ENCODE results near the gene CPSF4. TPM values are rescaled to one million over a fixed set of nuclear protein-coding genes. Genes with fewer than 3 reads are reported as not detected.

CPSF4 gene
- total and polyA plus RNA-seq, 2 donors (not counting 1 experiment from before 2014, with no cell fraction given): 52.9 to 63.2 TPM

GRCh38 chr7:99404977-99405320 is 33.8 kb upstream of the CPSF4 start:
- DNase-seq: no peak

GRCh38 chr7:99406557-99406956 is 32.2 kb upstream of the CPSF4 start:
- H3K4me3 Mint-ChIP-seq: peak overlapping the region; percentile 91
- H4K20me1 ChIP-seq (ENCODE audit: control insufficient read depth, insufficient read depth, low read length, poor library complexity, severe bottlenecking): peaks cover 67% of the 10 kb centered on the region
- peak overlapping the region; percentile 98 for H3K4me2 ChIP-seq (replicated peaks; ENCODE audit: low read depth, low read length, poor library complexity, severe bottlenecking)
- H3K9me3 Mint-ChIP-seq (ENCODE audit: insufficient read depth): no peaks in the 10 kb centered on the region
- ATAC-seq (ENCODE audit: low read depth): no peak
- H3K9ac ChIP-seq (ENCODE audit: low read length): peak overlapping the region; percentile 14
- DNase-seq: no peak
- H3K79me2 ChIP-seq (ENCODE audit: control insufficient read depth, insufficient read depth, low read length): peaks cover 78% of the 10 kb centered on the region
- no peak overlapping the region for H2AFZ ChIP-seq (ENCODE audit: insufficient read depth, low read depth, low read length, poor library complexity, severe bottlenecking)
- no peaks in the 10 kb centered on the region for H3K27me3 ChIP-seq (replicated peaks in 1 of 4; ENCODE audit: control extremely low read depth in 1 of 4, control insufficient read depth in 3 of 4, insufficient read depth in 4 of 4, low read length in 3 of 4)
- peaks cover 6 to 41% of the 10 kb centered on the region in 2 experiments for H3K36me3 ChIP-seq (replicated peaks in 1 of 2; ENCODE audit: control extremely low read depth in 1 of 2, control insufficient read depth in 1 of 2, extremely low read depth in 1 of 2, insufficient read depth in 2 of 2, low read length in 1 of 2)
- peak overlapping the region in 1 of 2 donors; percentile 96 for H3K27ac ChIP-seq (ENCODE audit: low read length in 2 of 2)
- intact Hi-C loops (cut with micrococcal nuclease): no loop called here
- no peak overlapping the region for H3K4me3 ChIP-seq (ENCODE audit: control extremely low read depth in 1 of 5, extremely low read depth in 1 of 5, insufficient read depth in 1 of 5, low read depth in 2 of 5, low read length in 4 of 5)
- peaks cover 25 to 35% of the 10 kb centered on the region in 2 donors for H3K4me1 ChIP-seq (ENCODE audit: control insufficient read depth in 2 of 2, insufficient read depth in 2 of 2, low read length in 2 of 2)
- no CpG with 5 or more reads among the region's 1 CpG for WGBS (ENCODE audit: insufficient coverage)
- H3K27me3 Mint-ChIP-seq: no peaks in the 10 kb centered on the region
- peak overlapping the region; percentile 41 for H3K27ac Mint-ChIP-seq
- ChIA-PET POLR2A (interaction anchor here (2.8 to 3.1 kb wide), 2 partner anchors 33 to 93 kb away, joined by 8 to 33 read pairs; partner anchors contain the start of genes ARPC1B and ZNF394), CTCF (interaction anchor here (1.3 to 3.2 kb wide), 4 partner anchors 14 to 44 kb away, joined by 3 to 20 read pairs (median 11); no protein-coding TSS in a partner anchor)
- TF ChIP-seq CTCF (IDR thresholded peaks at IDR 0.05): no peak
- no peak for TF ChIP-seq EZH2 (IDR thresholded peaks at IDR 0.05; ENCODE audit: borderline replicate concordance, insufficient read depth, low read depth, low read length, poor library complexity, severe bottlenecking)
- H3K4me1 Mint-ChIP-seq: peaks cover 50% of the 10 kb centered on the region
- no peaks in the 10 kb centered on the region for H3K9me3 ChIP-seq (ENCODE audit: control extremely low read depth in 1 of 3, control insufficient read depth in 2 of 3, insufficient read depth in 1 of 3, low read length in 2 of 3)

More at GRCh38 chr7:99404977-99405320, 33.8 kb upstream of the CPSF4 start:
- H3K4me3 ChIP-seq (ENCODE audit: control extremely low read depth in 1 of 5, extremely low read depth in 1 of 5, insufficient read depth in 1 of 5, low read depth in 2 of 5, low read length in 4 of 5): no peak overlapping the region
- Mint-ChIP-seq H3K27me3 (no peaks in the 10 kb centered on the region), H3K4me3 (no peak overlapping the region), H3K9me3 (ENCODE audit: insufficient read depth) (no peaks in the 10 kb centered on the region), H3K27ac (no peak overlapping the region), H3K4me1 (peaks cover 42% of the 10 kb centered on the region)
- no peak for ATAC-seq (ENCODE audit: low read depth)
- peaks cover 64% of the 10 kb centered on the region for H3K79me2 ChIP-seq (ENCODE audit: control insufficient read depth, insufficient read depth, low read length)
- H2AFZ ChIP-seq (ENCODE audit: insufficient read depth, low read depth, low read length, poor library complexity, severe bottlenecking): no peak overlapping the region
- peaks cover 66% of the 10 kb centered on the region for H4K20me1 ChIP-seq (ENCODE audit: control insufficient read depth, insufficient read depth, low read length, poor library complexity, severe bottlenecking)
- CTCF ChIA-PET: interaction anchor here (3.0 kb wide), 1 partner anchor 39 kb away, joined by 19 read pairs; no protein-coding TSS in a partner anchor
- H3K9ac ChIP-seq (ENCODE audit: low read length): no peak overlapping the region
- H3K9me3 ChIP-seq (ENCODE audit: control extremely low read depth in 1 of 3, control insufficient read depth in 2 of 3, insufficient read depth in 1 of 3, low read length in 2 of 3): no peaks in the 10 kb centered on the region
- H3K4me1 ChIP-seq (ENCODE audit: control insufficient read depth in 2 of 2, insufficient read depth in 2 of 2, low read length in 2 of 2): peaks cover 23 to 27% of the 10 kb centered on the region in 2 donors
- POLR2A ChIA-PET: no interaction called here
- no peak for TF ChIP-seq CTCF (IDR thresholded peaks at IDR 0.05)
- no peak for TF ChIP-seq EZH2 (IDR thresholded peaks at IDR 0.05; ENCODE audit: borderline replicate concordance, insufficient read depth, low read depth, low read length, poor library complexity, severe bottlenecking)
- intact Hi-C loops (cut with micrococcal nuclease): no loop called here
- peaks cover 8 to 39% of the 10 kb centered on the region in 2 experiments for H3K36me3 ChIP-seq (replicated peaks in 1 of 2; ENCODE audit: control extremely low read depth in 1 of 2, control insufficient read depth in 1 of 2, extremely low read depth in 1 of 2, insufficient read depth in 2 of 2, low read length in 1 of 2)
- no peaks in the 10 kb centered on the region for H3K27me3 ChIP-seq (replicated peaks in 1 of 4; ENCODE audit: control extremely low read depth in 1 of 4, control insufficient read depth in 3 of 4, insufficient read depth in 4 of 4, low read length in 3 of 4)
- 98% methylated on average over 10 of the region's 10 CpGs for WGBS (ENCODE audit: insufficient coverage)
- H3K27ac ChIP-seq (ENCODE audit: low read length in 2 of 2): no peak overlapping the region
- no peak overlapping the region for H3K4me2 ChIP-seq (replicated peaks; ENCODE audit: low read depth, low read length, poor library complexity, severe bottlenecking)
